SK-N-SH (cell line): ENCODE results near the gene CYB561D2. TPM values are rescaled to one million over a fixed set of nuclear protein-coding genes. Genes with fewer than 3 reads are reported as not detected.

Experiments used
- CTCF ChIA-PET: fragments of 300-600, 350-600 bp; formaldehyde crosslinking; extraction: SDS; loops from one replicate; lab custom pipeline; 2021; lab: Yijun Ruan, JAX
- POLR2A ChIA-PET: fragments of 350-600 bp; sonication (Branson Sonifier 250); formaldehyde crosslinking; extraction: SDS; loops from one replicate; lab custom pipeline; 2020; ENCODE audit warnings: antibody characterized with exemption, inconsistent platforms; lab: Yijun Ruan, JAX
- DNase-seq: peaks from one replicate; pipeline ENCODE4 v3.0.0; 2012
- H2AFZ ChIP-seq: fragments of 200-600 bp; sonication (generic); 2 replicates; pipeline ENCODE4 v1.8.1; 2016; ENCODE audit warnings: antibody characterized with exemption, mild to moderate bottlenecking, low read depth
- H3F3A ChIP-seq: fragments of 200-600 bp; sonication (generic); replicated peaks from 2 replicates; pipeline ENCODE3; 2016; ENCODE audit warnings: antibody characterized with exemption, mild to moderate bottlenecking; ENCODE audit not compliant: insufficient read depth
- H3K27ac ChIP-seq, 2 experiments: fragments of 200-500 bp in 1 of 2; fragments of 200-600 bp in 1 of 2; sonication (Bioruptor generic) in 1 of 2; sonication (generic), shearing (Covaris generic) in 1 of 2; 2 replicates each; pipeline versions ENCODE4 v1.5.1 to v1.6.1; 2014 to 2016; ENCODE audit warnings: low read depth in 2 of 2, inconsistent platforms in 1 of 2, low read length in 1 of 2, mild to moderate bottlenecking in 1 of 2, mixed read lengths in 1 of 2
- H3K27me3 ChIP-seq: fragments of 200-600 bp; sonication (generic), shearing (Covaris generic); 2 replicates; pipeline ENCODE4 v1.6.1; 2016; ENCODE audit warnings: mixed run types; ENCODE audit not compliant: insufficient read depth
- H3K36me3 ChIP-seq, 2 experiments: fragments of 200-500 bp in 1 of 2; fragments of 200-600 bp in 1 of 2; sonication (Bioruptor generic) in 1 of 2; sonication (generic) in 1 of 2; replicated peaks in 1 of 2; 2 replicates each; pipeline versions ENCODE3 to v1.5.1; 2014 to 2016; ENCODE audit warnings: low read length in 1 of 2, mild to moderate bottlenecking in 1 of 2; ENCODE audit not compliant: insufficient read depth in 2 of 2, control insufficient read depth in 1 of 2
- H3K4me1 ChIP-seq, 2 experiments: fragments of 200-500 bp in 1 of 2; fragments of 200-600 bp in 1 of 2; sonication (Bioruptor generic) in 1 of 2; sonication (generic), shearing (Covaris generic) in 1 of 2; 2 replicates each; pipeline versions ENCODE4 v1.5.1 to v1.6.1; 2014 to 2016; ENCODE audit warnings: low read depth in 1 of 2, low read length in 1 of 2, mixed run types in 1 of 2; ENCODE audit not compliant: insufficient read depth in 2 of 2, control insufficient read depth in 1 of 2
- H3K4me2 ChIP-seq: fragments of 200-600 bp; sonication (generic), shearing (Covaris generic); 2 replicates; pipeline ENCODE4 v1.6.1; 2017; ENCODE audit warnings: mixed run types
- H3K4me3 ChIP-seq, 2 experiments: fragments of 200-500 bp in 1 of 2; fragments of 200-600 bp in 1 of 2; sonication (Bioruptor generic) in 1 of 2; sonication (generic), shearing (Covaris generic) in 1 of 2; 2 replicates each; pipeline versions ENCODE4 v1.5.1 to v1.8.1; 2014 to 2016; ENCODE audit warnings: low read depth in 2 of 2, inconsistent platforms in 1 of 2, low read length in 1 of 2, mild to moderate bottlenecking in 1 of 2, mixed read lengths in 1 of 2, moderate library complexity in 1 of 2
- H3K79me2 ChIP-seq: fragments of 200-600 bp; sonication (generic); 2 replicates; pipeline ENCODE4 v1.8.1; 2017; ENCODE audit warnings: mild to moderate bottlenecking; ENCODE audit not compliant: insufficient read depth
- H3K9ac ChIP-seq: fragments of 200-600 bp; sonication (generic); 2 replicates; pipeline ENCODE4 v1.6.1; 2017; ENCODE audit warnings: mixed run types
- H3K9me2 ChIP-seq: fragments of 200-600 bp; sonication (generic); 2 replicates; pipeline ENCODE4 v1.6.1; 2017; ENCODE audit warnings: mixed run types
- H3K9me3 ChIP-seq: fragments of 200-600 bp; sonication (generic); 2 replicates; pipeline ENCODE4 v1.6.1; 2017; ENCODE audit warnings: mixed run types, mild to moderate bottlenecking, moderate library complexity
- H4K20me1 ChIP-seq: fragments of 200-600 bp; sonication (generic); 2 replicates; pipeline ENCODE4 v1.6.1; 2017; ENCODE audit warnings: mild to moderate bottlenecking, mixed run types; ENCODE audit not compliant: insufficient read depth
- CHD2 ChIP-seq: fragments of 150-350 bp; IDR thresholded peaks from 2 replicates; pipeline ENCODE4 v1.6.1; 2018; ENCODE audit warnings: low read length; ENCODE audit not compliant: partially characterized antibody
- CTCF ChIP-seq: fragments of 200-600 bp; sonication (generic); IDR thresholded peaks from 2 replicates; pipeline ENCODE4 v1.6.1; 2017; ENCODE audit warnings: antibody characterized with exemption, mild to moderate bottlenecking, moderate library complexity
- ELF1 ChIP-seq: IDR thresholded peaks from 2 replicates; pipeline ENCODE4 v1.4.0; 2012
- EP300 ChIP-seq, 2 experiments: IDR thresholded peaks; 2 replicates each; pipeline versions ENCODE4 v1.4.0 to v1.6.1; 2012; ENCODE audit warnings: borderline replicate concordance in 1 of 2, low read depth in 1 of 2, low read length in 1 of 2
- EZH2phosphoT487 ChIP-seq: fragments of 200-600 bp; sonication (generic); IDR thresholded peaks from 2 replicates; pipeline ENCODE4 v1.6.1; 2017; ENCODE audit warnings: low read depth, mixed run types, mild to moderate bottlenecking, antibody characterized with exemption, moderate library complexity, borderline replicate concordance
- FOSL2 ChIP-seq: IDR thresholded peaks from 2 replicates; pipeline ENCODE4 v1.4.0; 2012; ENCODE audit warnings: low read depth, mild to moderate bottlenecking, moderate library complexity, borderline replicate concordance
- FOXM1 ChIP-seq: IDR thresholded peaks from 2 replicates; pipeline ENCODE4 v1.4.0; 2012; ENCODE audit warnings: low read depth, mild to moderate bottlenecking
- GABPA ChIP-seq: IDR thresholded peaks from 2 replicates; pipeline ENCODE4 v1.4.0; 2012; ENCODE audit warnings: low read depth, mild to moderate bottlenecking
- GATA2 ChIP-seq: sonication (generic); formaldehyde crosslinking; IDR thresholded peaks from 2 replicates; pipeline ENCODE4 v1.5.0; 2020; ENCODE audit warnings: mild to moderate bottlenecking, missing genetic modification reagents
- JUND ChIP-seq: IDR thresholded peaks from 2 replicates; pipeline ENCODE4 v1.4.0; 2012
- MEF2A ChIP-seq: IDR thresholded peaks from 2 replicates; pipeline ENCODE4 v1.4.0; 2012; ENCODE audit warnings: low read depth, borderline replicate concordance
- MXI1 ChIP-seq: IDR thresholded peaks from 2 replicates; pipeline ENCODE4 v1.6.1; 2012; ENCODE audit warnings: mild to moderate bottlenecking, low read depth, low read length, improper control_type of control experiment
- NRF1 ChIP-seq: IDR thresholded peaks from 2 replicates; pipeline ENCODE4 v1.6.1; 2012; ENCODE audit warnings: low read depth, mild to moderate bottlenecking, low read length
- PBX3 ChIP-seq: IDR thresholded peaks from 2 replicates; pipeline ENCODE4; 2012
- RCOR1 ChIP-seq: fragments of 150-350 bp; IDR thresholded peaks from 2 replicates; pipeline ENCODE4 v1.6.1; 2017; ENCODE audit warnings: antibody characterized with exemption, low read length
- RXRA ChIP-seq: IDR thresholded peaks from 2 replicates; pipeline ENCODE4 v1.4.0; 2012; ENCODE audit warnings: low read depth, mild to moderate bottlenecking, borderline replicate concordance
- TAF1 ChIP-seq: IDR thresholded peaks from 2 replicates; pipeline ENCODE4 v1.6.1; 2012; ENCODE audit warnings: low read depth, mild to moderate bottlenecking, low read length, moderate library complexity, borderline replicate concordance
- TCF12 ChIP-seq: IDR thresholded peaks from 2 replicates; pipeline ENCODE4 v1.4.0; 2012
- USF1 ChIP-seq: IDR thresholded peaks from 2 replicates; pipeline ENCODE4 v1.4.0; 2012; ENCODE audit warnings: low read depth, borderline replicate concordance
- USF2 ChIP-seq: fragments of 150-350 bp; IDR thresholded peaks from 2 replicates; pipeline ENCODE4 v1.6.1; 2017; ENCODE audit warnings: antibody characterized with exemption, low read length, low read depth, borderline replicate concordance
- YY1 ChIP-seq: IDR thresholded peaks from 2 replicates; pipeline ENCODE4 v1.4.0; 2012; ENCODE audit warnings: low read depth, mild to moderate bottlenecking
- ZBTB33 ChIP-seq: IDR thresholded peaks from 2 replicates; pipeline ENCODE4 v1.4.0; 2012; ENCODE audit warnings: low read depth, borderline replicate concordance
- whole genome bisulfite sequencing: methylation state at CpG from one replicate; pipeline ENCODE4 v1.1.6; 2017; ENCODE audit warnings: low lambda C conversion rate; 5-methylcytosine and 5-hydroxymethylcytosine counted together
- polyA plus RNA-seq, 3 experiments: library from polyadenylated mRNA; depleted of rRNA; stranded (reverse); fragments of >200 nt; gene quantifications; 2 replicates each; pipeline ENCODE4 v1.2.3, GENCODE V29; 2012

CYB561D2 gene
- polyA plus RNA-seq, 1 of the 3 experiments (the other 2 are of a cell fraction): 40.7 TPM

- Histone ChIP-seq H3K27me3 (no peaks in the 10 kb centered on the region), H3K9me2 (no peaks in the 10 kb centered on the region), H3K79me2 (peaks cover 27% of the 10 kb centered on the region), H3K36me3 (peaks cover 15 to 27% of the 10 kb centered on the region in 2 experiments), H3K4me3 (no peak overlapping the region), H3K4me1 (peaks cover 0 to 21% of the 10 kb centered on the region in 2 experiments; a peak in 1 of 4 replicates), H3F3A (peaks cover 11% of the 10 kb centered on the region), H3K9ac (no peak overlapping the region), H3K9me3 (no peaks in the 10 kb centered on the region), H3K27ac (no peak overlapping the region), H2AFZ (no peak overlapping the region), H4K20me1 (no peaks in the 10 kb centered on the region), H3K4me2 (no peak overlapping the region)
- TF ChIP-seq CHD2 (no peak), PBX3 (no peak), MEF2A (no peak)
- WGBS: 100% methylated on average over 3 of the region's 4 CpGs
- DNase-seq: no peak
- ChIA-PET CTCF (interaction anchor here (0.8 to 1.0 kb wide), 2 partner anchors 9 to 123 kb away, joined by 3 read pairs; no protein-coding TSS in a partner anchor), POLR2A (interaction anchor here (1.0 to 1.5 kb wide), 3 partner anchors 13 to 254 kb away, joined by 4 read pairs; partner anchors contain the start of genes HEMK1, HYAL3, NAA80 and TUSC2)
Measured at GRCh38 chr3:50314816-50315215, 35.8 kb upstream of the CYB561D2 start.

- ChIA-PET POLR2A (no interaction called here), CTCF (interaction anchor here (1.4 to 5.9 kb wide), 2 partner anchors 10 to 15 kb away, joined by 4 to 45 read pairs; partner anchors contain the start of genes HYAL1, HYAL3 and NAA80)
- Histone ChIP-seq H3K9me3 (no peaks in the 10 kb centered on the region), H3K9ac (no peak overlapping the region), H3K27ac (no peak overlapping the region), H3F3A (peaks cover 9% of the 10 kb centered on the region), H3K4me1 (peaks cover 0 to 29% of the 10 kb centered on the region in 2 experiments; a peak in 2 of 4 replicates), H3K79me2 (peaks cover 39% of the 10 kb centered on the region), H4K20me1 (no peaks in the 10 kb centered on the region), H3K4me3 (no peak overlapping the region), H3K9me2 (no peaks in the 10 kb centered on the region)
- no peak for DNase-seq
- TF ChIP-seq TAF1: no peak
- no peak for TF ChIP-seq ELF1
- TF ChIP-seq FOSL2: no peak
- TF ChIP-seq FOXM1: no peak
- TF ChIP-seq YY1: no peak
- TF ChIP-seq CTCF: no peak
- TF ChIP-seq EZH2phosphoT487: no peak
- no peak for TF ChIP-seq MEF2A
- no peak for TF ChIP-seq GATA2 (CRISPR knock-in tag)
- TF ChIP-seq USF2: no peak
- no peak for TF ChIP-seq ZBTB33
- TF ChIP-seq JUND: no peak
- no peak for TF ChIP-seq RXRA
- no peak for TF ChIP-seq EP300 (IDR thresholded peaks at IDR 0.05; ENCODE audit: borderline replicate concordance in 1 of 2, low read depth in 1 of 2, low read length in 1 of 2)
- no peak for TF ChIP-seq NRF1
- TF ChIP-seq MXI1: no peak
- TF ChIP-seq GABPA: no peak
- no peak for TF ChIP-seq TCF12
- no peak for TF ChIP-seq RCOR1
- TF ChIP-seq USF1: no peak
- TF ChIP-seq, all 33 proteins: peak for 0
- H3K4me2 ChIP-seq: 0 out of 2 replicates have a peak overlapping the region, but pooled peaks have one; percentile 11
- 64% methylated on average over 3 of the region's 9 CpGs for WGBS
- no peak overlapping the region for H2AFZ ChIP-seq
- peaks cover 15 to 30% of the 10 kb centered on the region in 2 experiments for H3K36me3 ChIP-seq
- H3K27me3 ChIP-seq: no peaks in the 10 kb centered on the region
Measured at GRCh38 chr3:50316657-50317242, 33.9 kb upstream of the CYB561D2 start.
